ENCODE measurements around the gene CA7. TPM values are rescaled to one million over a fixed set of nuclear protein-coding genes. Genes with fewer than 3 reads are reported as not detected.

CA7 gene
- total RNA-seq, 4 donors from 2014 or later = 0.33 TPM; not detected in 3

- no peaks in the 10 kb centered on the region for H3K27me3 ChIP-seq
- no peak overlapping the region for H3K4me3 ChIP-seq
- no peak overlapping the region for H3K27ac ChIP-seq (replicated peaks in 1 of 4)
- H3K9me3 ChIP-seq = no peaks in the 10 kb centered on the region
- DNase-seq (ENCODE audit: extremely low spot score) = no peak
- 86% methylated on average over 6 of the region's 6 CpGs for WGBS
- no peaks in the 10 kb centered on the region for H3K36me3 ChIP-seq
- intact Hi-C loops (cut with DNase I) = no loop called here
- peaks cover 6 to 15% (median 14%) of the 10 kb centered on the region in 4 donors for H3K4me1 ChIP-seq
- TF ChIP-seq POLR2A (IDR thresholded peaks at IDR 0.05; ENCODE audit: low read depth) (no peak), POLR2AphosphoS5 (IDR thresholded peaks at IDR 0.05) (no peak), EP300 (IDR thresholded peaks at IDR 0.05) (no peak)
- TF ChIP-seq, protein P1, sequence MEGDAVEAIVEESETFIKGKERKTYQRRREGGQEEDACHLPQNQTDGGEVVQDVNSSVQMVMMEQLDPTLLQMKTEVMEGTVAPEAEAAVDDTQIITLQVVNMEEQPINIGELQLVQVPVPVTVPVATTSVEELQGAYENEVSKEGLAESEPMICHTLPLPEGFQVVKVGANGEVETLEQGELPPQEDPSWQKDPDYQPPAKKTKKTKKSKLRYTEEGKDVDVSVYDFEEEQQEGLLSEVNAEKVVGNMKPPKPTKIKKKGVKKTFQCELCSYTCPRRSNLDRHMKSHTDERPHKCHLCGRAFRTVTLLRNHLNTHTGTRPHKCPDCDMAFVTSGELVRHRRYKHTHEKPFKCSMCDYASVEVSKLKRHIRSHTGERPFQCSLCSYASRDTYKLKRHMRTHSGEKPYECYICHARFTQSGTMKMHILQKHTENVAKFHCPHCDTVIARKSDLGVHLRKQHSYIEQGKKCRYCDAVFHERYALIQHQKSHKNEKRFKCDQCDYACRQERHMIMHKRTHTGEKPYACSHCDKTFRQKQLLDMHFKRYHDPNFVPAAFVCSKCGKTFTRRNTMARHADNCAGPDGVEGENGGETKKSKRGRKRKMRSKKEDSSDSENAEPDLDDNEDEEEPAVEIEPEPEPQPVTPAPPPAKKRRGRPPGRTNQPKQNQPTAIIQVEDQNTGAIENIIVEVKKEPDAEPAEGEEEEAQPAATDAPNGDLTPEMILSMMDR (IDR thresholded peaks at IDR 0.05) = no peak
These were observed 13.2 kb downstream of the CA7 start for GRCh38 chr16:66857437-66857836.

- 56% methylated on average over 2 of the region's 4 CpGs for WGBS
- TF ChIP-seq, protein P1 (IDR thresholded peaks at IDR 0.05) = no peak
- TF ChIP-seq POLR2A (IDR thresholded peaks at IDR 0.05; ENCODE audit: low read depth) (no peak), EP300 (IDR thresholded peaks at IDR 0.05) (no peak), POLR2AphosphoS5 (IDR thresholded peaks at IDR 0.05) (no peak)
- no peaks in the 10 kb centered on the region for H3K27me3 ChIP-seq
- intact Hi-C loops (cut with DNase I) = no loop called here
- H3K4me3 ChIP-seq = no peak overlapping the region
- no peaks in the 10 kb centered on the region for H3K9me3 ChIP-seq
- DNase-seq (ENCODE audit: extremely low spot score) = no peak
- no peaks in the 10 kb centered on the region for H3K36me3 ChIP-seq
- H3K27ac ChIP-seq (replicated peaks in 1 of 4) = no peak overlapping the region
- peaks cover 6 to 15% (median 14%) of the 10 kb centered on the region in 4 donors for H3K4me1 ChIP-seq
These were observed 14.7 kb downstream of the CA7 start for GRCh38 chr16:66858740-66859396.

DNA sequence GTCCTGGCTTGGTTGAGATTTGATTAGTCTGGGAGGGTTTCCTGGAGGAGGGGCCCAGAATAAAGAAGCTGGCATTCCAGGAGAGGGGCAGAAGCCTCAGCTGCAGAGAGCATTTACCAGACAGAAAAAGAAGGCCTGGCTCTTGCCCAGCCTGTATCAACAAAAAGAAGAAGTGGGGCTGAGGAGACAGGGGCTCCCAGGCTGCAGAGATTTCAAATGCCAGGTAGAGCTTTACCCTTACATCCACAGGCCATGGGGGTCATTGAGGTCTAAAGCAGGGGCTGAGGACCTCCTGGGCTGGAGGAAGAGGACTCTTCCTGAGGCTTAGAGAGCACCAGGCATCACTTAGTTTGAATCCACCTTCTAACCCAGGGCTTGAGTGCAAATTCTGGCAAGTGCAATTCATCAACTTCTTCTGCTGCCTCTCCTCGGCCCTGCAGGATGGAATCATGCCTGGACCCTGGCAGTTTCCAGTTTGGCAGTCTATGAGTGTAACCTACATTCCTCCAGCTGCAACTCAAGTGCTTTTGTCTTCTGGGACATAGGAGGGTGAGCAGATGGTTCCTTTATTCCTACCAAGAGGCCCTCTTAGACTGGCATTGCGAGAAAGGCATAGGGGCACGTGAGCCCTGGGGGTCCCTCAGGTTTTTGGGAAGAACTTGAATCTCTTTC is 15.3 kb downstream of the CA7 start:
- intact Hi-C loops (cut with DNase I) = no loop called here
- DNase-seq (ENCODE audit: extremely low spot score) = no peak
- 64% methylated on average over 3 of the region's 3 CpGs for WGBS
- Histone ChIP-seq H3K27ac (replicated peaks in 1 of 4) (no peak overlapping the region), H3K36me3 (no peaks in the 10 kb centered on the region), H3K27me3 (no peaks in the 10 kb centered on the region), H3K4me1 (peaks cover 6 to 15% (median 14%) of the 10 kb centered on the region in 4 donors), H3K9me3 (no peaks in the 10 kb centered on the region), H3K4me3 (no peak overlapping the region)
- TF ChIP-seq POLR2A (IDR thresholded peaks at IDR 0.05; ENCODE audit: low read depth) (no peak), EP300 (IDR thresholded peaks at IDR 0.05) (no peak), POLR2AphosphoS5 (IDR thresholded peaks at IDR 0.05) (no peak)
- TF ChIP-seq, protein P1 (IDR thresholded peaks at IDR 0.05) = no peak

GRCh38 chr16:66862023-66862520 is 17.9 kb downstream of the CA7 start:
- Histone ChIP-seq H3K4me1 (peaks cover 6 to 15% (median 14%) of the 10 kb centered on the region in 4 donors), H3K4me3 (no peak overlapping the region), H3K36me3 (no peaks in the 10 kb centered on the region), H3K27ac (replicated peaks in 1 of 4) (no peak overlapping the region), H3K9me3 (no peaks in the 10 kb centered on the region), H3K27me3 (no peaks in the 10 kb centered on the region)
- 91% methylated on average over 6 of the region's 8 CpGs for WGBS
- TF ChIP-seq POLR2A (IDR thresholded peaks at IDR 0.05; ENCODE audit: low read depth) (no peak), POLR2AphosphoS5 (IDR thresholded peaks at IDR 0.05) (no peak), EP300 (IDR thresholded peaks at IDR 0.05) (no peak)
- TF ChIP-seq, protein P1 (IDR thresholded peaks at IDR 0.05) = no peak
- intact Hi-C loops (cut with DNase I) = no loop called here
- no peak for DNase-seq (ENCODE audit: extremely low spot score)
